Right lobe of liver (tissue), 6 donors: Measurements from ENCODE around the gene ZFP57. TPM values are rescaled to one million over a fixed set of nuclear protein-coding genes. Genes with fewer than 3 reads are reported as not detected.

Experiments used
- ATAC-seq, 4 donors: fragments of 200-7000 bp; cut with Tn5 transposase; one replicate each; pipeline ENCODE4 v1.9.1; 2020; ENCODE audit warnings: mild to moderate bottlenecking in 4 of 4, moderate library complexity in 4 of 4
- DNase-seq, 3 donors: peaks; one replicate each; pipeline ENCODE4 v3.0.0-alpha.2; 2020
- H3K27ac ChIP-seq, 3 donors: fragments of 200-600 bp; one replicate each; pipeline ENCODE4 v1.8.0; 2022
- H3K27me3 ChIP-seq, 2 donors: fragments of 200-600 bp; one replicate each; pipeline ENCODE4 v1.8.0; 2022
- H3K36me3 ChIP-seq, 4 donors: fragments of 200-600 bp; sonication (generic) in 1 of 4; one replicate each; pipeline versions ENCODE4 v1.5.1 to v1.8.0; 2017 to 2022; ENCODE audit warnings: control low read depth in 1 of 4
- H3K4me1 ChIP-seq, 4 donors: fragments of 200-600 bp; sonication (generic) in 1 of 4; one replicate each; pipeline versions ENCODE4 v1.5.1 to v1.8.0; 2017 to 2022; ENCODE audit warnings: control low read depth in 1 of 4
- H3K4me3 ChIP-seq, 3 donors: fragments of 200-600 bp; one replicate each; pipeline ENCODE4 v1.8.0; 2022
- H3K9me3 ChIP-seq, 4 donors: fragments of 200-600 bp; sonication (generic) in 1 of 4; one replicate each; pipeline versions ENCODE4 v1.5.1 to v1.8.0; 2017 to 2022; ENCODE audit warnings: control low read depth in 1 of 4
- POLR2A ChIP-seq: fragments of 450-650 bp; IDR thresholded peaks from one replicate; pipeline ENCODE4 v1.6.1; 2017; ENCODE audit warnings: antibody characterized with exemption, mild to moderate bottlenecking
- WGBS: methylation state at CpG from one replicate; pipeline ENCODE4 v1.1.6; 2018; ENCODE audit warnings: low coverage, low lambda C conversion rate; ENCODE audit not compliant: insufficient coverage; ENCODE audit errors: missing lambda C conversion rate; 5-methylcytosine and 5-hydroxymethylcytosine counted together
- intact Hi-C, 2 donors: fragments of 100-400 bp; cut with DNase I; formaldehyde crosslinking; loops; one replicate each; pipeline versions ENCODE4 v1.11.2 to v1.14.1; 2022
- total RNA-seq, 6 experiments: library from RNA; depleted of rRNA in 2 of 6; stranded (reverse); fragments of >200 nt in 2 of 6; fragmentation: NEBNext Ultra II Directional in 3 of 6; extraction: Animal tissue kit (Norgen Biotek cat#: 25700) in 3 of 6; gene quantifications; one replicate each; pipeline versions ENCODE4 v1.1.0 to v1.2.4, GENCODE V29; 2016 to 2023
- TF ChIP-seq, protein P1 (sequence below), 4 donors: fragments of 200-600 bp in 3 of 4; fragments of 450-650 bp in 1 of 4; IDR thresholded peaks; one replicate each; pipeline versions ENCODE4 v1.5.1 to v1.8.0; 2016 to 2022; ENCODE audit warnings: antibody characterized with exemption in 4 of 4, mild to moderate bottlenecking in 2 of 4
- donor health status: DM: no; HTN: yes; CAD: no.
- donor health status: DM: no; HTN: no; CAD: no.
- donor health status: DM: no; HTN: no; CAD: no.
- donor health status: DM: no; HTN: yes; CAD: no.
- donor health status: DM: no; HTN: yes; CAD: no.

ZFP57 gene
- total RNA-seq, 6 experiments from 2014 or later: 0.11 to 0.31 TPM; not detected in 4

GRCh38 chr6:29710281-29710941 lies 29.5 kb upstream of the ZFP57 start:
- no peaks in the 10 kb centered on the region for H3K27me3 ChIP-seq
- ATAC-seq (no peak), DNase-seq (no peak)
- peaks cover 0 to 3% (median 0%) of the 10 kb centered on the region in 4 donors for H3K4me1 ChIP-seq
- H3K27ac ChIP-seq: no peak overlapping the region
- no peaks in the 10 kb centered on the region for H3K9me3 ChIP-seq
- no peak overlapping the region for H3K4me3 ChIP-seq
- intact Hi-C loops: loop anchor here in 1 of 2 donors (5.0 kb wide), 1 partner anchor 122 kb away; no protein-coding TSS in a partner anchor
- TF ChIP-seq, protein P1, sequence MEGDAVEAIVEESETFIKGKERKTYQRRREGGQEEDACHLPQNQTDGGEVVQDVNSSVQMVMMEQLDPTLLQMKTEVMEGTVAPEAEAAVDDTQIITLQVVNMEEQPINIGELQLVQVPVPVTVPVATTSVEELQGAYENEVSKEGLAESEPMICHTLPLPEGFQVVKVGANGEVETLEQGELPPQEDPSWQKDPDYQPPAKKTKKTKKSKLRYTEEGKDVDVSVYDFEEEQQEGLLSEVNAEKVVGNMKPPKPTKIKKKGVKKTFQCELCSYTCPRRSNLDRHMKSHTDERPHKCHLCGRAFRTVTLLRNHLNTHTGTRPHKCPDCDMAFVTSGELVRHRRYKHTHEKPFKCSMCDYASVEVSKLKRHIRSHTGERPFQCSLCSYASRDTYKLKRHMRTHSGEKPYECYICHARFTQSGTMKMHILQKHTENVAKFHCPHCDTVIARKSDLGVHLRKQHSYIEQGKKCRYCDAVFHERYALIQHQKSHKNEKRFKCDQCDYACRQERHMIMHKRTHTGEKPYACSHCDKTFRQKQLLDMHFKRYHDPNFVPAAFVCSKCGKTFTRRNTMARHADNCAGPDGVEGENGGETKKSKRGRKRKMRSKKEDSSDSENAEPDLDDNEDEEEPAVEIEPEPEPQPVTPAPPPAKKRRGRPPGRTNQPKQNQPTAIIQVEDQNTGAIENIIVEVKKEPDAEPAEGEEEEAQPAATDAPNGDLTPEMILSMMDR (IDR thresholded peaks at IDR 0.05): no peak
- TF ChIP-seq POLR2A: no peak
- no peaks in the 10 kb centered on the region for H3K36me3 ChIP-seq
- WGBS: 76% methylated on average over 4 of the region's 8 CpGs

DNA sequence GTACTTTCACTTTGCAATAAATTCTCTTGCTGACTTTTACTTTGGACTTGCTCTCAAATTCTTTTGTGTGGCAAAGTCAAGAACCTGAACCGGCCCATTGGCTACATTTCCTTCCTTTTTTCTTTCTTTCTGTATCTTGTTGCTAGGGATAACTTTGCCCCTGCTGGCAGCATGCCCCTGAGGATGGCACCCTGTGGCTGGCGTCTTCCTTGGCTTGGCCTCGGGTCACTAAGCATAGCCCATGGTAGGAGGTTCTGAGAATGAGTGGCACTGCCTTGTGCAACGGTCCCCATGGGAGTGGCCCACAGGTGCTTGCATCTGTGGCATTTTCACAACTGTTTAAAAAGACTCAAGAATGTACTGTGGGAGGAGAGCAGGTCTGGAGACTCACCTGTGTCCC lies 28.2 kb upstream of the ZFP57 start:
- ATAC-seq (no peak), DNase-seq (no peak)
- Histone ChIP-seq H3K27me3 (no peaks in the 10 kb centered on the region), H3K4me1 (peaks cover 0 to 3% (median 0%) of the 10 kb centered on the region in 4 donors), H3K27ac (no peak overlapping the region), H3K4me3 (no peak overlapping the region), H3K9me3 (no peaks in the 10 kb centered on the region), H3K36me3 (no peaks in the 10 kb centered on the region)
- intact Hi-C loops: loop anchor here in 1 of 2 donors (10.0 kb wide), 1 partner anchor 126 kb away; no protein-coding TSS in a partner anchor
- WGBS: 25% methylated on average over 4 of the region's 4 CpGs
- TF ChIP-seq, protein P1 (IDR thresholded peaks at IDR 0.05): no peak
- no peak for TF ChIP-seq POLR2A

GRCh38 chr6:29708432-29709179 lies 27.7 kb upstream of the ZFP57 start:
- intact Hi-C loops: loop anchor here in 1 of 2 donors (10.0 kb wide), 1 partner anchor 126 kb away; no protein-coding TSS in a partner anchor
- TF ChIP-seq, protein P1 (IDR thresholded peaks at IDR 0.05): no peak
- H3K9me3 ChIP-seq: no peaks in the 10 kb centered on the region
- H3K27ac ChIP-seq: no peak overlapping the region
- H3K4me1 ChIP-seq: peaks cover 0 to 3% (median 0%) of the 10 kb centered on the region in 4 donors
- ATAC-seq: peak in 3 of 4 donors; percentile 39 to 48 (median 46)
- 43% methylated on average over 10 of the region's 11 CpGs for WGBS
- no peak overlapping the region for H3K4me3 ChIP-seq
- H3K36me3 ChIP-seq: no peaks in the 10 kb centered on the region
- no peaks in the 10 kb centered on the region for H3K27me3 ChIP-seq
- DNase-seq: no peak

- no peak for DNase-seq
- ATAC-seq: peak; percentile 80 to 94 (median 85)
- Histone ChIP-seq H3K4me1 (peaks cover 0 to 3% (median 0%) of the 10 kb centered on the region in 4 donors), H3K9me3 (no peaks in the 10 kb centered on the region), H3K36me3 (no peaks in the 10 kb centered on the region), H3K27me3 (no peaks in the 10 kb centered on the region), H3K27ac (no peak overlapping the region), H3K4me3 (no peak overlapping the region)
- TF ChIP-seq, protein P1 (IDR thresholded peaks at IDR 0.05): peak; percentile 57 to 69 (median 60)
- TF ChIP-seq POLR2A: no peak
- intact Hi-C loops: loop anchor here in 1 of 2 donors (10.0 kb wide), 1 partner anchor 129 kb away; no protein-coding TSS in a partner anchor
- WGBS: 19% methylated on average over 9 of the region's 10 CpGs
These were observed 24.7 kb upstream of the ZFP57 start for GRCh38 chr6:29705389-29706231.
